Bronchial epithelial cell (primary cell): ENCODE results near the gene PMAIP1. TPM values are rescaled to one million over a fixed set of nuclear protein-coding genes. Genes with fewer than 3 reads are reported as not detected.

Experiments
- DNase-seq: peaks from one replicate; pipeline ENCODE4 v3.0.0-alpha.2; 2010; ENCODE audit warnings: low read depth
- FAIRE-seq: peaks from 2 replicates; lab custom pipeline; 2011; peaks lifted over from hg19 to GRCh38; lab: Jason Lieb, UNC
- H3K27me3 ChIP-seq: 2 replicates; pipeline ENCODE4 v1.5.1; 2011; ENCODE audit warnings: low read length; ENCODE audit not compliant: control insufficient read depth, insufficient read depth
- H3K36me3 ChIP-seq: 2 replicates; pipeline ENCODE4 v1.5.1; 2011; ENCODE audit warnings: low read length; ENCODE audit not compliant: control insufficient read depth, insufficient read depth
- H3K4me3 ChIP-seq: 2 replicates; pipeline ENCODE4 v1.5.1; 2011; ENCODE audit warnings: mild to moderate bottlenecking, low read depth, low read length, control low read depth
- total RNA-seq: library from RNA; depleted of rRNA; stranded (reverse); fragments of >200 nt; gene quantifications from 2 replicates; pipeline ENCODE4 v1.2.1, GENCODE V29; 2014
- TF ChIP-seq, protein P1 (sequence below): IDR thresholded peaks from 2 replicates; pipeline ENCODE4 v1.5.1; 2011; ENCODE audit warnings: mild to moderate bottlenecking, moderate library complexity, low read length, control low read depth, inconsistent platforms; ENCODE audit not compliant: insufficient read depth, severe bottlenecking

PMAIP1 gene
- total RNA-seq, 1 donor from 2014 or later, result 12.1 TPM

DNA sequence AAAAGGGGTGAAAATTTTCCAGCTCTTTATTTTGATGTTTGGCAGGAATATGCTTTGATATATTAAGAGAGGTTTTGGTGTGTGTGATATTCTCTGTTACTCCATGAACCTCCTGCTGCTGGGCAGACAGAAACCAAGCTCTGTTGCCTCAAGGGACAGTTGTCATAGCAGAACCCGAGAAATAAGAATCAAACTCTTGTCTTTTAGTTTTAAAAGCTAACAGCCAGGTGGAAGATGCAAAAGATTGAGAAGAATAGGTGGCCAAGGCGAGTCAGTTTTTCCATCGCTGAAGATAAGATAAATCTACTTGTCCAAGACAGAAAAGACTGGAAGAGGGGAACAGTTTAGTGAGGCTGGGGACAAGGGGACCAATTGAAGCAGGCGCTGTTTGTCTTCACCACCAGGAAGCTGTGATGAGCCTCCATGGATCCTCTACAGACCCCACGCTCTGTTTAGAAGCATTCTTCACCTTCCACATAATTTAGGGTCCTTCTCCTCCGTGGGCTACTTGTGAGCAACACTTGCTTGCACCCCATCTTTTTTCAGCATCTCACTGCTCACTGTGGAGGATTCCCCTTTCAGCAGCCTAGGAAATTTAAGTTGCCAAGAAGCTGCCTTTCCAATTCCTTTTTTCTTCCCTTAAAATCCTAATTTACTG is 23.9 kb downstream of the PMAIP1 start:
- FAIRE-seq, result no peak
- Histone ChIP-seq H3K4me3 (no peak overlapping the region), H3K36me3 (no peaks in the 10 kb centered on the region), H3K27me3 (no peaks in the 10 kb centered on the region)
- TF ChIP-seq, protein P1, sequence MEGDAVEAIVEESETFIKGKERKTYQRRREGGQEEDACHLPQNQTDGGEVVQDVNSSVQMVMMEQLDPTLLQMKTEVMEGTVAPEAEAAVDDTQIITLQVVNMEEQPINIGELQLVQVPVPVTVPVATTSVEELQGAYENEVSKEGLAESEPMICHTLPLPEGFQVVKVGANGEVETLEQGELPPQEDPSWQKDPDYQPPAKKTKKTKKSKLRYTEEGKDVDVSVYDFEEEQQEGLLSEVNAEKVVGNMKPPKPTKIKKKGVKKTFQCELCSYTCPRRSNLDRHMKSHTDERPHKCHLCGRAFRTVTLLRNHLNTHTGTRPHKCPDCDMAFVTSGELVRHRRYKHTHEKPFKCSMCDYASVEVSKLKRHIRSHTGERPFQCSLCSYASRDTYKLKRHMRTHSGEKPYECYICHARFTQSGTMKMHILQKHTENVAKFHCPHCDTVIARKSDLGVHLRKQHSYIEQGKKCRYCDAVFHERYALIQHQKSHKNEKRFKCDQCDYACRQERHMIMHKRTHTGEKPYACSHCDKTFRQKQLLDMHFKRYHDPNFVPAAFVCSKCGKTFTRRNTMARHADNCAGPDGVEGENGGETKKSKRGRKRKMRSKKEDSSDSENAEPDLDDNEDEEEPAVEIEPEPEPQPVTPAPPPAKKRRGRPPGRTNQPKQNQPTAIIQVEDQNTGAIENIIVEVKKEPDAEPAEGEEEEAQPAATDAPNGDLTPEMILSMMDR, result no peak
- DNase-seq, result no peak

DNA sequence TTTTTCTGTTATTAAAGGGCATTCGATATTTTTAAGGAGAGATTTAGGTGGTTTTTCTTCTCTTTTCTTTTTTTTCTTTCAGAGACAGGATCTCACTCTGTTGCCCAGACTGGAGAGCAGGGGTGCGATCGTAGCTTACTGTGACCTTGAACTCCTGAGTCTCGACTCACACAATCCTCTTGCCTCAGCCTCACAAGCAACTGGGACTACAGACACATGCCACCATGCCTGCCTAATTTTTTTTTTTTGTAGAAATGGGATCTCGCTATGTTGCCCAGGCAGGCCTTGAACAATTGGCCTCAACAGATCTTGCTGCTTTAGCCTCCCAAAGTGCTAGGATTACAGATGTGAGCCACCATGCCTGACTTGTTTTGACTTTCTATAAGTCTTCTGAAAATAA is 26.3 kb downstream of the PMAIP1 start:
- no peak overlapping the region for H3K4me3 ChIP-seq
- no peaks in the 10 kb centered on the region for H3K36me3 ChIP-seq
- TF ChIP-seq, protein P1, result no peak
- no peaks in the 10 kb centered on the region for H3K27me3 ChIP-seq
- no peak for FAIRE-seq
- DNase-seq, result no peak

DNA sequence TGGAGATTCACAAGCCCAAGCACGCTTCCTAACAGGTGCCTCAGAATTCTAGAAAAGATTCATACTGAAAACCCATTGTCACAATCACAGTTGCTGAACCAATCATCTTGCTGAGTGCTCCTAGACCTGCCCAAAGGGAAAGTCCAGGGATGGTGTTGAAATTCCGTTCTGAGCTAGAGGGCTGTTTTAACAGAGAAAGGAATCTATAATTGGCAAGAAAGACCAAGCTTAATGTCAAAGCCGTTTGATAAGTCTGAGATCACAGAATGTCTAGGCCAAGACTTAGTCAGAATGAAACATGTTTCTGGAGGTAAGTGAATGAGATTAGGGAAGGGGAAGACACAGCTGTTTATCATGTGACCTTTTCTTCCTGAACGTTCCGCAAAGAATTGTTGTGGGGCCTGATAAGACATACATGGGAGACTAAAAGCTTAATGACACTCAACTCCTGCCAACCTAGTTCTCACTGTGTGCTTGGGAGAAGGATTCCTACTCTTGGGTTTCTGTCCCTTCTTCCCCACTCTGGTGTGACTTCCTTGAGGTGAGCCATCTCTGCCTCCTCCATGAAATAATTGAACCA is 27.5 kb downstream of the PMAIP1 start:
- Histone ChIP-seq H3K36me3 (no peaks in the 10 kb centered on the region), H3K27me3 (no peaks in the 10 kb centered on the region), H3K4me3 (no peak overlapping the region)
- DNase-seq, result peak; percentile 98
- TF ChIP-seq, protein P1, result no peak
- FAIRE-seq, result peak; percentile 73

DNA sequence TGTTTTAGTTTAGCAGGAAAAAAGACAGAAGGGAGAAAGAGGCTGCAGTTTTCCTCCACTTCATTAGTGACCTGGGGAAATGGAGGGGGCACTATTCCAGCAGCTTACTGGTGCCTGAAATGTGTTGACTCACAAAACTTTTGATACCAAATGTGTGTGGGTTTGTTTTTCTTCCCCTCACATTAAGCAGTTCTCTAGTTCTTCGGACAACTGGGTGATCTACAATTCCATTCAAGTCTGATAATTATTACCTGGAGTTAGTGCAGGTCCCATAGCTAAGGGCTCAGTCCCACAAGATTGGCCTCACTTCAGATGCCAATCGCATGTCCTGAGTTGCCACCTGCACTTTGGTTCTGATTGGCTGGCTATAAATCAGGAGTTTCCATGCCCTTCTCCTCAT is 28.4 kb downstream of the PMAIP1 start:
- TF ChIP-seq, protein P1, result no peak
- no peak for DNase-seq
- FAIRE-seq, result no peak
- Histone ChIP-seq H3K27me3 (no peaks in the 10 kb centered on the region), H3K4me3 (no peak overlapping the region), H3K36me3 (no peaks in the 10 kb centered on the region)

- TF ChIP-seq, protein P1, result no peak
Observed at GRCh38 chr18:59929621-59930295, 30.0 kb downstream of the PMAIP1 start.

More at GRCh38 chr18:59929621-59930295, 30.0 kb downstream of the PMAIP1 start:
- DNase-seq (peak; percentile 45), FAIRE-seq (no peak)
- H3K27me3 ChIP-seq, result no peaks in the 10 kb centered on the region
- H3K36me3 ChIP-seq, result no peaks in the 10 kb centered on the region
- H3K4me3 ChIP-seq, result no peak overlapping the region
